CMK (cell line): ENCODE results near the gene SEPTIN8.

ENCODE experiments used
- DNase-seq: peaks from one replicate; pipeline ENCODE4 v3.0.0-alpha.2; 2010; ENCODE audit warnings: low read depth

SEPTIN8 gene

DNA sequence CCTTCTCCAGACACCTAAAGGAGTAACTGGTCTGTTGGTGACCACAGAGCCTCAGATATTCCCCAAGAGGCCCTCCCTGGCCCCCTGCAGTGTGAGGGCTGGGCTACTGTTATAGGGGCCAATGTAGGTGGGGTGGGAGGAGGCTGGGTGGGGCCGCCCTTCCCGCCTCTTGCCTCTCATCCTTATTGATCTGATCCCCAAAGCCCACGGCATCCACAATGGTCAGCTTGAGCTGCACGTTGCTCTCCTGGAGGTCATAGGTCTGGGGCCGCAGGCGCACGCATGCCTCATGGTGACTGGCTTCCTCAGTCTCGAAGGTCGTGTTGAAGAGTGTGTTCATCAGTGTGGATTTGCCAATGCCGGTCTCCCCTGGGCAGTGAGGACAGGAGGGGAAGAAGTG, 13.0 kb downstream of the SEPTIN8 start:
- DNase-seq, result no peak

DNA sequence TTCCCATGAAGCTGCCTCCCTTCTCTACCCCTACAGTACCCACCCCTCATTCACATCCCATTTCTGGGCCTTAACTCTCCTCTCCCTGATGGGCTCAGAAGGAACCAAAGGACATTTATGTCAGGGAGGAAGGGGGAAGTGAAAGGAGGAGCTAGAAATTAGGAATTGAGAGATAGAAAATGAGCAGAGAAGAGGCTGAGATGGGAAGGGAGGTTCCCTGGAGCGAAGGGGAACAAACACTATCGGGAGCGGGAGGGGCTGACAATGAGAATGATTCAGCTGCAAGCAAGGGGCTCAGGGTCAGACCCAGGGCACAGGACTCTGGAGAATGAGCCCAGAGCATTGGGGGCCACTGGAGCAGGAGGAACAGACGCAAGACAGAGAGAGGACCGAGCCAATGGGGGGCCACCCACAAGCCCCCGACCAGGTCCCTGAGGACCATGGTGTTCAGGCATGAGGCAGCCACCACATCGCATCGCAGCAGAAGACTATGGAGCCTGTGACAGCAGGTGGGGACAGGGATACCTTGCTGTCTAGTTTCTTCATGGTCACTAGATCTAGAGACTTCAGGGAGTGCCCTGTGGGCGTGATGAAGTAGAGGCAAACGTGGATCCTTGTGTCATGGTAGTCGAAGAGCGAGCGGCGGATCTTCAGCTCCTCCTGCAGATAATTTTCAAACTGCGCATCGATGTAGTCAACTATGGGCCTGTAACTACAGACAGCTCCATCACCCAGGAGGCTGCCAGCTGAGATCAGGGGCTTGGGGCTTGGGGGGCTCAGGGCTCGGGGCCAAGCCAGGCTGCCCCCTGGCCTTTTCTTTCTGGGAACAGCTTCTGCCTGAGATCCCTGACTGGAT, 13.6 kb downstream of the SEPTIN8 start:
- DNase-seq, result no peak

DNA sequence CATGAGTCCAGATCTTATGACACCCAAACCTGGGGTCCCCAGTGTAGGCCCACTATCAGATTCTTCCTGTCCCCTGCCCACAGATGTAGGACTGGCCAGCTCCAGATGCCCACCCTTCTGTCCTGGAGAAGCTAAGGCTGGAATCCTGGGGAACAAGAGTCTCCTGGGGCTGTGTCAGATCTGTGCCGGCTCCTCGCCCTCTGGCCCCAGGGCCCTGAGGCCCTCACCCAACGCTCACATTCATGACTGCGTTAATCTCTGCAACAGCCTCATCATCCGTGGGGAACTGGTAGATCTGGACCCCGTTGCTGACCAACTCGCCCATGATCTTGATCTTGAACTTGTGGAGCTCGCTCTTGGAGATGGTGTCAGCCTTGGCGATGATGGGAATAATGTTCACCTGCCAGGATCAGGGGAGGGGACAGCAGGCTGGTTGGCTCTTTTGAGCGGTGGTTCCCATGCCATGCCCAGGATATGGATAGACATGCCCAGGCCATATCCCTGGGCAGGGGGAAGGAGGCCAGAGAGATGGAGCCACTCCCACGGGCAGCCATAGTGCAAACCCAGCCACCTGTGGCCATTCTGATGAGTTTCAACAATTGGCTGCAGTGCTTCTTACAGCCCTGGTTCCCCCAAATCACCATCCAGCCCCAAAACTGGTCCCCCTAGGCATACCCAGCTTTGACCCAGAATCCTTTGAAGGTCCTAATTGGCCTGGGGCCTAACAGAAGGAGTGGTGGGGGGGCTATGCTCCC, 14.6 kb downstream of the SEPTIN8 start:
- no peak for DNase-seq

DNA sequence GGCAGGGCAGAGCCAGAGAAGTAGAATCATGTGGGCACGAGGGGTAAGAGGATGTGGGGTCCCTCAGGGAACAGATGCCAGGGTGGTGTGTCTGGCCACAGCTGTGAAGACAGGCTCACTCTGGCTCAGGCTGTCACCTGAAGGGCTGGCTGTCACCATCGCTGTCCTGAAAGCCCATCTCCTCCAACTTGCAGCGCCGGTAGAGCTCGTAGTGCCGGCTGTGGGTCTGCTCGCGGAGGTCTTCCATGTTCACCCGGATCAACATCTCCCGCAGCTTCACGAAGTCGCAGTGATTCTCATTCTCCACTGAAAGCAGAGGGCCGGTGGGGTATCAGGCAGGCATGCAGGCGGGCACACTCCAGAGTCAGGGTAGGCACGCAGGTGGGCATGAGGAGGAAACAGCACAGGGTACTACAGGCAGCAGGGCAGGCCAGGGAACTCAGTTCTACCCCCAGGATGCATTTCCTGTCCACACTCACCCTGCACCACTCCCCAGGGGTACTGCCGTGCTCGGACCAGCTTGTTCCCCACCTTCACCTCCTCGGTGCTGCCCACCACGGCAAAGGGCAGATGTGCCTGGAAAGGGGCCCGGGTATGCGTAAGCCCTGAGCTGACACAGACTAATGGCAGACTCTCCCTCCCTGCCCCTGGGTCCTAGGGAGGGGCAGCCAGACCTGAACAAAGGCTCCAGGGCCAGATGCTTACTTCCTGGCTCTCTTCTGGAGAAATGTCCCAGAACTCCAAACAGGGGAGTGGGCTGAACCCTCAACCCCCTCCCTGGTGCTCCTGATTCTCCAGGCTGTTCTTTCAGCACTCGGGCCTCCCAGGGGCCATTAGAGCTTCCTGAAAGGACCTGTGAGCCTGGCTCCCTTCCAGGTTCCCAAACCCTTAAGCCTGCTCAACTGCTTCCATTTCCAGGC, 15.5 kb downstream of the SEPTIN8 start:
- DNase-seq, result no peak

DNA sequence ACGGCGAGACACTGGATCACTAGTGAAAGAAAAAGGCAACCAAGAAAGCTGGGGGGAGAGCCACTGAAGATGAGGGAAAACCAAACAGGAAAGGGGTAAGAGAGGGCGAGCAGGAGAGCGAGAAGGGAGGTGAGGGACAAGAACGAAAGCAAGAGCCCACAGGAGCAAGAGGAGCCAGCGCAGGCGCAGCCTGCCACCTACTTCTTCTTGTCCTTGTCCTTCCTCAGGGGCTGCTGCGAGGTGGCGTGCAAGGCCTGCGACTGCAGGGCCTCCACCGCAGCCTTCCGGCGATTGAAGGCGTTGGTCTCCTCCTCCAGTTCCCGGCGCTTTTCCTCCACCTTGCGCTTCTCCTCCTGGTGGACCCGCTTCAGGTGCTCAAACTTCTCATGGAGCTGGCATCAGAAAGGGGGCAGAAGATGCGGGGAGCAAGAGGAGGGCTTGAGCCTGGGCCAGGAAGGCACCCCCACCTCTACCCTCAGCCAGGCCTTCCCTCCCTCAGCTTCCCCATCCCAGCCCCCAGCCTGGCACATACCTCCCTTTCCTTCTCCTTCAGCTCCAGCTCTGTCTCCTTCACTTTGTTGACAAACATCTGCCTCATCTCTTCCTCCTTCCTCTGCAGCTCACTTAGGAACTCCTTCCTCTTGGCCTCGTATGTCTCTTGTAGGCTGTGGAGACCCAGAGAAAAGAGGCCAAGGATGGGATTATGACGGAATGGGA, 16.3 kb downstream of the SEPTIN8 start:
- no peak for DNase-seq

DNA sequence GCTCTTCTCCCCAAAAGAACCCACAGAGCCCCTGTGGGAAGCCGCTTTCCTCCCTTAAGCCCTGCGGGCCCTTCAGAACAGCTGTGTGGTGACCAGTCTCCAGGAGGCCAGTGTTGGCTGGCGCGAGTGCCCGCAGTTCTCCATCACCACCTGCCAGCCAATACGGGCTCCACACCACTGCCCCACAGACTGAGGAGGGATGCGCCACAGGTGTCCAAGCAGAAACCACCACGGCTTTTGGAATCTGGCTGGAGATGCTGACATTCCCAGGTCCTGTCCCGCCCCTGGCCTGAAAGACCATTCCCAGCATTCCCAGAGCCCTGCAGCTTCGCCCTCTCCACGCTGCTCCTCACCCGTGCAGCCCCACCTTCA, 17.0 kb downstream of the SEPTIN8 start:
- DNase-seq, result no peak

DNA sequence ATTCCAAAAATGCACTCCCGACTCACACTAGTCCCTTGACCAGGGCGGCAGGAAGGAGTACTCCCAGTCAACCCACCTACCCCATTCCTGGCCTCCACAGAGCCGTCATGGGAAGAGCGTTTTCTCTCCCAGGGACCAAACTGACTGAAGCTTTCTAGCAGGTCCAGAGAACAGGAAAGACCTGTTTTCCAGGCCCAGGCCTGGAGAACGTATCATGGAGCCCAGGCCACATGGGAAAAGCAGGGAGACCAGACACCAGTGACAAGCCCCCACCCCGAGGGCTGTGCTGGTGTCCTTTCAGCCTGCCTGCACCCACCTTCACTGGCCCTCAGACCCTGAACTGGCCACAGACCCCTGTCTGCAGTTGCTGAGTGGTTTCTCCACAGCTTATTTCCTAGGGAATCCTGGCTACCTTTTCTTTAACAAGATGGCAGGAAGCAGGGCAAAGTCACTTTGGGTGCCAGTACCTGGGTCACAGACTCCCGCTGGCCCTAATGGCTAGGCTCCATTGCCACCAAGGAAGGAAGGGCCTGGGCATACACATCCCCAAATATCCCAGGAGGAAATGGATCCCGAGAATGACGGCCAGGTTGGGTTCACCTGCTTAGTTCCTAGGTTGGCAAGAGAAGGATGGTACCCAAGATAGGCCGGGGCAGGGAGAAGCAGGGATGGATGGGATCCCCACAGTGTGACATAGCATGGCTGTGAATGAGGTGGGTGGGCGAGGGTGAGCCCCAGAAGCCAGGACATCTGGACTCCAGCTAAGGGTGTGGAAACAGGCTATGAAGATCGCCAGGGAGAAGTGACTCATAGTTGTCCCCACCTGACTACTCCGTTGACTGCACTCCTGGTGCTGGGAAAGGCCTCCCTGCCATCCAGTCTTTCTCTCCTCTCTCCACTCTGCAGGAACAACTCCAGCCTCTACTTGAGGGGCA, 17.7 kb downstream of the SEPTIN8 start:
- no peak for DNase-seq

DNA sequence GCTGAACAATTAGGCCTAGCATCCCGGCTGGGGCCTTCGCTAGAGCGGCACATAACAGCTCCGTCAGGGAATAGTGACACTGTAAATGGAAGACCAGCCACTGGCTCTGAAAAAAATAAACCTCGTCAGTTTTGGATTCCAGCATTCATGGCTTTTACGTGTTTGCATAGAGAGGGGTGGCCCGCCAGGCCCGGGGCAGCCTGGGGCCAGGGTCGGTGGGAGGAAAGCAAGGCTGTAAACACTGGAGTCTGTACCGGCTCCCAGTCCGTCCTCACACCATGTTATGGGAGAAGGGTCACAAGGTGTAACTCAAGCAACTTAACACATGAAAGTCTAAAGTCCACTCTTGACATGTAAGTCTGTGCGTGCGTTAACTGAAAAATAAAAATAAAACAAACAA, 18.6 kb downstream of the SEPTIN8 start:
- no peak for DNase-seq

DNA sequence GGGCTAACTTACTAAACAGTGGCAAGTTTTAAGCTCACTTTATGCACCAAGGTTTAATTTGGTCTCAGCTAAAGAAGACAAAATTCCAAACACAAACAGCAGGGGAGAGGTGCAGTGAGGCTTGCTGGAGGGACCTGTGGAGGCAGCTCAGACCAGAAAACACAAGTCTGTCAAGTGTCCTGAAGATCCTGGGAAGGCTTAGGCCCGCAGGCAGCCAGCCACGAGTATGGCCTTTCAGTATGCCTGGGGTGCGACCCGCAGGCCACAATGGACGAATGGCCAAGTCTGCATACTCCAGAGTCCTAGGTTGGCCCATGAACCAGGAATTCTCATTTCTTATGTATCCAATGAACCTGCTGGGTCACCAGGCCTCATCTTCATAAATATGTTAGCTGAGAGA, 20.5 kb downstream of the SEPTIN8 start:
- no peak for DNase-seq

DNA sequence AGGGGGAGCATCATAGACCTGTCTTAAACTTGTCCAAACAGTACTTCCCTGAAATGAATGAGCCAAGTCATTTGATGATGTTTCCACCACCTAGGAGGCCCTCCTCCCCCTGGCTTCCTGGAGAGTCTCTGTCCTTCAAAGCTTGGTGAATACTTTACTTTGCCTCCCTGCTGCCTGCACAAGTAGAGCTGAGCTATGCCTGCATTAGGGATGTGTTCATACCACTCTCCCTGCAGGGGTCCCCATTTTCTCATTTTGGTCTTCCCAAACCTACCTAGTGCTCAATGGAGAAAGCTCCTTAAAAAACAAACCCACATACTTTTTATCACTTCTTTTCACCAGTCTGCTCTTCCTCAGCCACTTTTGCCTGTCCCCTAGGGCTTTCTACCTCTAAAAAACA, 22.1 kb downstream of the SEPTIN8 start:
- no peak for DNase-seq

DNA sequence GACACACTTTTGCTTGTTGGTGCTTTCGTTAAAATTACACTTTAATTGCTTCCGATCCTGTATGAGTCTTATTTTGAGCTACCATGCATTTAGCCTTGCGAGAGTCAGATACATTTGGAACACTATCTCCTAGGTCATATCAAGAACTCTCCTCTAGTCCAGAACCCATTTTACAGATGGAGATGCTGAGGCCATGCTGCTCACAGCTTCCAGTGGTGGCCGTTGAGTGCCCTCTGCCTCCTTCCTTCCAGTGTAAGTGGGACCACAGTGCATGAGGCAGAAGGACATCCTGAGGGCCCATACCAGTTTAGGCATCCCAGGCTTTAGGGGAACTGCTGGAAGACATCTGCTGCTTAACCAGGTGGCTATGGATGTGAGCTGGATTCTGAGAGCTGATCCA, 22.9 kb downstream of the SEPTIN8 start:
- no peak for DNase-seq

DNA sequence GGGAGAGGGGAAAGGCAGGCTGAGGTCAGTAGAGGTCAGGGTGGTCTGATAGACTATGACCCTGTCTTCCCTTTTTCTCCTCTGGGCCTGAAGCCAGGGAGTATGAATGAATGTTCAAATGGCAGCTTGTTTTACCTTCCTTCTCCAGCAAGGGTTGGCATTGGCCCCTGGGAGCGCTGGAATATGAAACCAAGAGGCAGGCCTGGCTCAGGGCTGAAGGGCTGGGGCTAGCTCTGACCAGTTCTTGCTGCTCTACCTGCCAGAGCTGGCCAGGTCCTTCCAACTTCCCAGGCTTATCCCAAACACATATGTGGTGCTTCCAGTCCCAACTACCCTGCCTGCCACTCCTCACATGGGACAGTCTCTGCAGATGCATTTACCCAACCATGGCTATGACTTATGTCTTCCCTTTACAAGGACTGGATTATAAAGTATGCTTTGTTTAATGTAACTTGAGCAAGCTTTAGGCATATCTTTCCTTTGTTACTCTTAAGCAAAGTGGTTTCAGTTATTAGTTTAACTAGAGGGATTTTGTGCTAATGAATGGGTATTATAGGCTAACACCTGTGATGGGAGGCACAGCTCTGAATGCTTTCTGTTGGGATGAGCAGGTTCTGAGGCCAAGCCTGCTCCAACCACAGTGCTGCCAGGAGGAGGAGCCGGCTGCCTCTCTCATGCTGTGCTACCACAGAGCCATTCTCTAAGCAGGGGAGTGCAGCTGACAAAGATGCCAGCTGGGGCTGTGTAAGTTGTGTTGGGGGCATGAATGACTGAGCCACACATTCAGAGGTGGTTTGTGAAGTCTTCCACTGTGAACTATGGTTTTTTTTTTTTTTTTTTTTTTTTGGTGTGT, 23.7 kb downstream of the SEPTIN8 start:
- DNase-seq, result no peak

DNA sequence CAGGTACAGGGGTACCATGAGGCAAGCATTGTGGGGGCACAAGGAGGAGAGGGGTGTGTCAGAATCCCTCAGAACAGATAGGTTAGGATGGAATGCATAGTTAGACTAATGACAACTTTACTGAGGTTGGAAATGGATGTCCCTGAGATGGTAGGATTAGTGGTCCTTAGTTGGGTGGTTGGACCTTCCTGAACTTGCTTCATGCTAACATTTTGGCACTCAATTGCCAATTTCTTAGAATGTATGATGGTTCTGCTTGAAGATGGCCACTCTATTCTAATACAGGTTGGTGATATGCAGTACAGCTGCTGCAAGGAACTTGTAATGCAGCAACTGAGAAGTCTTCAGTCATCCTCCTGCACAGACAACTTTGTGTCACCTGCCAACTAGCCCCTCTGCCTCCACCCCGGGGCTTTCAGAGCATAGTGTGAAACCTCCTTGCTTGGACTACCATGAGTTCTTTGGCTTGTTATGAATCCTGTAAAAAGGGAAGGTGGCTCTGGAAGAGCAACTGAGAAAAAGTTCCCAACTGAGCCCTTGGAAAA, 24.4 kb downstream of the SEPTIN8 start:
- DNase-seq, result no peak

DNA sequence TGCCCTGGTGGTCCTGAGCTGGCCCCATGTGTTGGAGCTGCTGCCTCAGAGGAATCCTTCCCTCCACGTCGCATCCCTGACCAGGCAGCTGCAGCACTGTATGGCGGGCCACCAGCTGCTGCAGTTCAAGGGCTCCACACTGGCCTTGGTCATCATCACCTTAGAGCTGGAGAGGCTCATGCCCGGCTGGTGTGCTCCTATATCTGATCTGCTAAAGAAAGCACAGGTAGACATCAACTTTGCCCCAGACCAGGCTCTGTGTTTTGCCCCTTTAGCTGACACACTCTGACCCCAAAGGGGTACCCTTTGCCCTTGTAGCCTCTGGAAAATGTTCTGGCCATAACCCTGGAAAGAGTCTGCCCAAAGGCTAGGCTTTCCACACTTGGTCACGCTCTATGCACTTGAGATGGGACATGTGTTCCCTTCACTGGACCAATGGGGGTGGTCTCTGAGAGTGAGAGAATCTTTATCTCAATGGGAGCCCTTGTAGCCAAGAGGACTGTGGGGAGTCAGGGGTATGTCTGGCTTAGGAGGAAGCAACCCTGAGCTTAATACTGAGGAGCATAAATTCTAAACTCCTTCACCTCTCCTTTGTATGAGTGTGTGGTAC, 25.0 kb downstream of the SEPTIN8 start:
- DNase-seq, result no peak

DNA sequence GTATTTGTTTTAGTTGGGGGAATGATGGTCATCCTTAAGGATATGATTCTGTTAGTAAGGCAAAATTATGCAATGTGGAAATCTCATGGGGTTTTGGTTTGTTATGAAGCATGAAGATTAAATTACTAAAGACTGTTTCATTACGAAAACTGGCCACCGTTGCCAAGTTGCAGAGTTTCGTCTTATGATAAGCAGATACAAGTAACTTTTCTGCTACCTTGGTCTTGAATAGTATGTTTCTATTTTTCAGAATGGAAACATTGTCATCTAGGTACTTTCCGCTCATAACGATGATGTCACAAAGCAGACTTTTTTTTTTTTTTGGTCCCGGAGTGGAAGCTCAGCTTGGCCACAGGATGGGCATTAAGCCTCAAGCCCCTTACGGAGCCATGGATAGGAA, 25.6 kb downstream of the SEPTIN8 start:
- no peak for DNase-seq

DNA sequence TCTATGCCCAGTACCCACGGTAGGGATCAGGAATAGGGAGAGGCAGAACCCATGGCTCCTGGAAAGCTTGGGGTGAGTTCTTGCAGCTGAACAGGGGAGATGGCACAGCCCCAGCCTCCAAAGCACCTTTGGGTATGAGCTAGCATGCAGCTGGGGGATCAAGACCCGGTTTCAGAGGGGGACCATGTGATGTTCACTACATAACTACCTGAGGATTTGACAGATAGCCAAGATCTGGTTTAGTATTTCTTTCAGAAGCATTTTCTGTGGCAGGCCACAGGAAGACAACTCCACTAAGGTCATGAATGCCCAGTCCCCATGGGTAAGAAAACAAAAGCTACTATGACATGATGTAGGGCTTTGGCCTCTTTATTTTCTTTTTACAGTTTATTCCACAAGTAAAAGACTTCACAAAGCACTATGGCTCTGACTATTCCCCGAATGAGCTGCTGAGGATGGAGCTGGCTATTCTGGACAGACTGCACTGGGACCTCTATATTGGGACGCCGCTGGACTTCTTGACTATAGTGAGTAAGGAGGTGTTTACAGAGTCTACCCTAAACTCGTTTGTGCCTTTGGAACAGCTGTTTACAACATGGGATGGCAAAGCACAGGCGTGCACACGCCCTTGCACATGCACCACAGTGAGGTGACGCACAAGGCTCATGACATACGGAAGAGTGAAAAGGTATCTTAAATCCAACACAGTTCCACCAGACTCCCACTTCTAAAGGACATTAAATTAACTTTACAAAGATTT, 26.4 kb downstream of the SEPTIN8 start:
- DNase-seq, result no peak

DNA sequence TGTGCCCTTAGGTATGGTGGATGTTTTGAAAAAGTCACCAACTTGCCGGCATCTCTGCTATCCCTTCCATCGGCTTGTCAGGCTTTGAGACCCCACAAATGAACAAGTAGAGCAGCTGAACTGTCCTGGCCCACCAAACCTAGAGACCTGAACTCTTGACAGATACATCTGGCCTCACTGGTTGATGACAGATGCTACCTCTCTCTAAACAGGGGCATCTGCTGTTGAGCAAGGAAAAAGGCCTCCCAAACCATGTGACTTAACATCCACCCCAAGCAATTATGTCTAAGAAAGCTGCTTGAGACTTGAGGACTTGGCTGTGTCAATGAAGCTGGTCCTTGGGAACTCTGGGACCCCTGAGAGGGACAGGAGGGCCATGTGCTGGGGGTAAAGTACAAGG, 27.5 kb downstream of the SEPTIN8 start:
- no peak for DNase-seq

DNA sequence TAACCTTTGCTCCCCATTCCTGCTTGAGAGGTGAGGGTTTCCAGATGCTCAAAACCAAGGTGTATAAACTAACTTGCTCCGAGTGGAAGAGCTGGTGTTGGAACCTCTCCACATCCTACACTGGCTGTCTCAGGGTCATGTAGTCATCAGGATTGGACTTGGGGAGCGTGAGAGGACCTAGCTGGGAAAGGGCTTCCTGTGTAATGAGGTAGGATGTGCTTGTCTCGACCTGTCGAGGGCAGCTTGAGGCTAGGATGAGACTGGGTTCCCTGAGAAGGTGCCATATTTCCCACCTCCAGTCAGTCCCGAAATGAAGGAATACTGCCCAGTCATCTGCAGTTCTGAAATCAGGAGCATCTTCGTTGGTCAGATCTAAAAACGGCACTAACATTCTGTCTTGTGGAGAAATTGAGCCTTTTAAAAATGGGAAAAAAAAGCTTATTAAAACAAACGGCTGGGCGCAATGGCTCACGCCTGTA, 28.5 kb downstream of the SEPTIN8 start:
- DNase-seq, result no peak
